Neuronal stem cell (in vitro differentiated cells): ENCODE measurements around the gene CITED1.

ENCODE experiments used
- DNase-seq: peaks from one replicate; pipeline ENCODE4 v3.0.0-alpha.2; 2013; ENCODE audit warnings: low spot score
- H2AFZ ChIP-seq: one replicate; pipeline ENCODE4 v1.6.1; 2013; ENCODE audit warnings: mild to moderate bottlenecking, low read length, inconsistent platforms
- H2AK5ac ChIP-seq: 2 replicates; pipeline ENCODE4 v1.6.1; 2013; ENCODE audit warnings: low read depth, mild to moderate bottlenecking, inconsistent platforms, low read length, moderate library complexity, mixed read lengths
- H2BK120ac ChIP-seq: 2 replicates; pipeline ENCODE4 v1.6.1; 2013; ENCODE audit warnings: low read depth, mild to moderate bottlenecking, inconsistent platforms, low read length, moderate library complexity, mixed read lengths
- H2BK12ac ChIP-seq: one replicate; pipeline ENCODE4 v1.6.1; 2013; ENCODE audit warnings: low read length, inconsistent platforms
- H2BK15ac ChIP-seq: 2 replicates; pipeline ENCODE4 v1.6.1; 2013; ENCODE audit warnings: mild to moderate bottlenecking, low read length, inconsistent platforms, mixed read lengths
- H2BK5ac ChIP-seq: one replicate; pipeline ENCODE4 v1.6.1; 2013; ENCODE audit warnings: inconsistent platforms, mild to moderate bottlenecking, low read length, moderate library complexity
- H3K14ac ChIP-seq: one replicate; pipeline ENCODE4 v1.6.1; 2013; ENCODE audit warnings: low read length, inconsistent platforms
- H3K18ac ChIP-seq: 2 replicates; pipeline ENCODE4 v1.6.1; 2013; ENCODE audit warnings: low read length, inconsistent platforms
- H3K23ac ChIP-seq: 2 replicates; pipeline ENCODE4 v1.6.1; 2013; ENCODE audit warnings: low read depth, mild to moderate bottlenecking, mixed read lengths, low read length, inconsistent platforms; ENCODE audit not compliant: poor library complexity
- H3K27ac ChIP-seq: replicated peaks from 3 replicates; pipeline ENCODE4 v1.5.1; 2013; ENCODE audit warnings: low read length, inconsistent platforms
- H3K27me3 ChIP-seq, 3 experiments: 2 replicates each; pipeline ENCODE4 v1.6.1; 2013; ENCODE audit warnings: low read length in 3 of 3, mild to moderate bottlenecking in 2 of 3, inconsistent platforms in 1 of 3, low read depth in 1 of 3, mixed read lengths in 1 of 3, moderate library complexity in 1 of 3; ENCODE audit not compliant: control insufficient read depth in 3 of 3, insufficient read depth in 3 of 3
- H3K36me3 ChIP-seq, 2 donors: replicated peaks in 1 of 2; 2 replicates each; pipeline ENCODE4 v1.6.1; 2013; ENCODE audit warnings: low read length in 2 of 2; ENCODE audit not compliant: control insufficient read depth in 2 of 2, insufficient read depth in 2 of 2
- H3K4ac ChIP-seq: 2 replicates; pipeline ENCODE4 v1.6.1; 2013; ENCODE audit warnings: inconsistent platforms, mild to moderate bottlenecking, low read length, moderate library complexity
- H3K4me1 ChIP-seq, 2 donors: 1 replicate in 1 of 2; 2 replicates in 1 of 2; pipeline ENCODE4 v1.6.1; 2013; ENCODE audit warnings: low read length in 2 of 2, low read depth in 1 of 2; ENCODE audit not compliant: control insufficient read depth in 2 of 2, insufficient read depth in 1 of 2
- H3K4me2 ChIP-seq: one replicate; pipeline ENCODE4 v1.6.1; 2013; ENCODE audit warnings: mild to moderate bottlenecking, low read length, inconsistent platforms; ENCODE audit not compliant: insufficient read depth, poor library complexity, severe bottlenecking
- H3K4me3 ChIP-seq, 2 donors: 2 replicates each; pipeline ENCODE4 v1.5.1; 2013; ENCODE audit warnings: low read length in 2 of 2, mild to moderate bottlenecking in 2 of 2, inconsistent platforms in 1 of 2, moderate library complexity in 1 of 2
- H3K79me1 ChIP-seq: one replicate; pipeline ENCODE4 v1.6.1; 2013; ENCODE audit warnings: low read depth, mild to moderate bottlenecking, inconsistent platforms, low read length, moderate library complexity
- H3K9ac ChIP-seq: one replicate; pipeline ENCODE4 v1.6.1; 2013; ENCODE audit warnings: mild to moderate bottlenecking, low read depth, low read length, inconsistent platforms; ENCODE audit not compliant: poor library complexity
- H3K9me3 ChIP-seq, 2 donors: replicated peaks in 1 of 2; 2 replicates each; pipeline versions ENCODE3 to v1.6.1; 2013; ENCODE audit warnings: low read length in 2 of 2, mild to moderate bottlenecking in 2 of 2, inconsistent platforms in 1 of 2, low read depth in 1 of 2, mixed read lengths in 1 of 2, moderate library complexity in 1 of 2; ENCODE audit not compliant: control insufficient read depth in 2 of 2, insufficient read depth in 1 of 2
- H4K8ac ChIP-seq: one replicate; pipeline ENCODE4 v1.6.1; 2013; ENCODE audit warnings: low read depth, mild to moderate bottlenecking, inconsistent platforms, low read length, moderate library complexity
- H4K91ac ChIP-seq: one replicate; pipeline ENCODE4 v1.6.1; 2013; ENCODE audit warnings: low read length, low read depth, mild to moderate bottlenecking, inconsistent platforms; ENCODE audit not compliant: poor library complexity
- WGBS, 2 donors: extraction: QIAGEN DNeasy Blood & Tissue Kit; methylation state at CpG; one replicate each; pipeline ENCODE4 v1.1.7; 2013; ENCODE audit warnings: missing lambda C conversion rate in 2 of 2, mixed read lengths in 1 of 2; ENCODE audit not compliant: insufficient read length in 2 of 2, insufficient replicate concordance in 1 of 2; ENCODE audit errors: extremely low coverage in 2 of 2; 5-methylcytosine and 5-hydroxymethylcytosine counted together

Gene CITED1

GRCh38 chrX:72348247-72348979 lies 42.7 kb upstream of the CITED1 start:
- WGBS, 2 donors = no CpG with 5 or more reads among the region's 5 CpGs
- Histone ChIP-seq H2BK120ac (no peak overlapping the region), H2AK5ac (no peak overlapping the region)

GRCh38 chrX:72347366-72347765 lies 41.7 kb upstream of the CITED1 start:
- Histone ChIP-seq H3K4me3 (no peak overlapping the region), H4K8ac (no peak overlapping the region), H3K4ac (no peak overlapping the region), H3K14ac (no peak overlapping the region), H2BK120ac (no peak overlapping the region), H3K4me1 (peaks cover 0 to 6% of the 10 kb centered on the region in 2 donors), H3K36me3 (peaks cover 0 to 12% of the 10 kb centered on the region in 2 donors), H3K79me1 (no peaks in the 10 kb centered on the region), H3K23ac (no peak overlapping the region), H2AFZ (no peak overlapping the region), H2BK5ac (no peak overlapping the region), H2BK12ac (no peak overlapping the region), H3K27me3 (peaks cover 0 to under 1% (median 0%) of the 10 kb centered on the region in 3 experiments), H3K9ac (no peak overlapping the region), H3K9me3 (no peaks in the 10 kb centered on the region), H3K27ac (no peak overlapping the region), H4K91ac (no peak overlapping the region), H2AK5ac (no peak overlapping the region), H3K4me2 (no peak overlapping the region), H3K18ac (no peak overlapping the region), H2BK15ac (no peak overlapping the region)
- no CpG with 5 or more reads among the region's 2 CpGs for WGBS, 2 donors
- DNase-seq = no peak

More at GRCh38 chrX:72348247-72348979, 42.7 kb upstream of the CITED1 start:
- Histone ChIP-seq H3K36me3 (peaks cover 0 to 12% of the 10 kb centered on the region in 2 donors), H3K9me3 (no peaks in the 10 kb centered on the region), H3K27me3 (no peaks in the 10 kb centered on the region), H3K4ac (no peak overlapping the region), H3K27ac (no peak overlapping the region), H3K9ac (no peak overlapping the region), H2BK12ac (no peak overlapping the region), H3K4me1 (peaks cover 0 to 6% of the 10 kb centered on the region in 2 donors), H3K23ac (no peak overlapping the region), H2BK15ac (no peak overlapping the region), H3K18ac (no peak overlapping the region), H3K14ac (no peak overlapping the region), H3K79me1 (no peaks in the 10 kb centered on the region), H3K4me2 (no peak overlapping the region), H3K4me3 (no peak overlapping the region), H2AFZ (no peak overlapping the region), H4K8ac (no peak overlapping the region), H2BK5ac (no peak overlapping the region), H4K91ac (no peak overlapping the region)
- DNase-seq = no peak

- H3K14ac ChIP-seq = no peak overlapping the region
- no peak overlapping the region for H2AFZ ChIP-seq
- H3K27me3 ChIP-seq = peaks cover 0 to 5% (median 0%) of the 10 kb centered on the region in 3 experiments
- H3K4me1 ChIP-seq = peaks cover 0 to 6% of the 10 kb centered on the region in 2 donors
- peaks cover 0 to 12% of the 10 kb centered on the region in 2 donors for H3K36me3 ChIP-seq
- no peak overlapping the region for H2BK15ac ChIP-seq
- no peak overlapping the region for H4K8ac ChIP-seq
- no peak overlapping the region for H3K18ac ChIP-seq
- no peaks in the 10 kb centered on the region for H3K79me1 ChIP-seq
- H3K9me3 ChIP-seq = no peaks in the 10 kb centered on the region
- no CpG with 5 or more reads among the region's 6 CpGs for WGBS, 2 donors
- no peak overlapping the region for H3K27ac ChIP-seq
- H2BK120ac ChIP-seq = no peak overlapping the region
- no peak overlapping the region for H3K23ac ChIP-seq
- DNase-seq = no peak
- no peak overlapping the region for H2AK5ac ChIP-seq
- no peak overlapping the region for H3K4me3 ChIP-seq
- H3K9ac ChIP-seq = no peak overlapping the region
- no peak overlapping the region for H4K91ac ChIP-seq
- H2BK12ac ChIP-seq = no peak overlapping the region
- H2BK5ac ChIP-seq = no peak overlapping the region
- no peak overlapping the region for H3K4ac ChIP-seq
- no peak overlapping the region for H3K4me2 ChIP-seq
Measured at GRCh38 chrX:72346302-72346949, 40.7 kb upstream of the CITED1 start.

GRCh38 chrX:72340626-72341025 lies 34.9 kb upstream of the CITED1 start:
- H2AFZ ChIP-seq = no peak overlapping the region
- H2BK120ac ChIP-seq = no peak overlapping the region
- H3K4me2 ChIP-seq = no peak overlapping the region
- H4K8ac ChIP-seq = no peak overlapping the region
- H3K79me1 ChIP-seq = no peaks in the 10 kb centered on the region
- no peak overlapping the region for H3K23ac ChIP-seq
- no peak overlapping the region for H3K18ac ChIP-seq
- no peak overlapping the region for H3K4me3 ChIP-seq
- no peak overlapping the region for H3K4ac ChIP-seq
- no peaks in the 10 kb centered on the region for H3K9me3 ChIP-seq
- H4K91ac ChIP-seq = no peak overlapping the region
- H3K27me3 ChIP-seq = peaks cover 0 to 8% (median 0%) of the 10 kb centered on the region in 3 experiments
- no peak overlapping the region for H2BK15ac ChIP-seq
- no peaks in the 10 kb centered on the region for H3K36me3 ChIP-seq
- no peak overlapping the region for H2AK5ac ChIP-seq
- no peaks in the 10 kb centered on the region for H3K4me1 ChIP-seq
- H3K9ac ChIP-seq = no peak overlapping the region
- WGBS, 2 donors = no CpG with 5 or more reads among the region's 2 CpGs
- H3K27ac ChIP-seq = no peak overlapping the region
- no peak for DNase-seq
- H2BK12ac ChIP-seq = no peak overlapping the region
- no peak overlapping the region for H3K14ac ChIP-seq
- H2BK5ac ChIP-seq = no peak overlapping the region
